K562 (cell line): ENCODE results near the gene SELENOO. TPM values are rescaled to one million over a fixed set of nuclear protein-coding genes. Genes with fewer than 3 reads are reported as not detected.

ENCODE experiments used
- JUN ChIP-seq, 2 experiments: sonication (generic) in 1 of 2; formaldehyde crosslinking in 1 of 2; IDR thresholded peaks; 2 replicates each; pipeline versions ENCODE4 v1.6.1 to v1.8.0; 2012 to 2022; ENCODE audit warnings: borderline replicate concordance in 2 of 2, mild to moderate bottlenecking in 2 of 2, improper control_type of control experiment in 1 of 2, low read depth in 1 of 2, low read length in 1 of 2, missing genetic modification reagents in 1 of 2
- LEF1 ChIP-seq: fragments of 450-650 bp; IDR thresholded peaks from 2 replicates; pipeline ENCODE4 v1.6.1; 2016; ENCODE audit warnings: mild to moderate bottlenecking
- PCBP1 ChIP-seq: fragments of 200-400 bp; formaldehyde crosslinking; IDR thresholded peaks from 2 replicates; pipeline ENCODE4 v1.6.1; 2018; ENCODE audit warnings: mild to moderate bottlenecking, low read depth, low read length; ENCODE audit not compliant: poor library complexity, severe bottlenecking
- PRDM10 ChIP-seq: fragments of 450-650 bp; IDR thresholded peaks from 2 replicates; pipeline ENCODE4 v1.6.1; 2018; ENCODE audit not compliant: partially characterized antibody
- RBM14 ChIP-seq: fragments of 200-400 bp; formaldehyde crosslinking; IDR thresholded peaks from 2 replicates; pipeline ENCODE4 v1.6.1; 2018; ENCODE audit warnings: low read depth, mild to moderate bottlenecking, low read length, moderate library complexity, borderline replicate concordance; ENCODE audit not compliant: insufficient read depth
- RCOR1 ChIP-seq, 2 experiments: IDR thresholded peaks; 2 replicates each; pipeline ENCODE4 v1.6.1; 2012; ENCODE audit warnings: low read depth in 2 of 2, low read length in 2 of 2, borderline replicate concordance in 1 of 2, improper control_type of control experiment in 1 of 2
- ZBTB5 ChIP-seq: fragments of 450-650 bp; IDR thresholded peaks from 2 replicates; pipeline ENCODE4 v1.6.1; 2017; ENCODE audit warnings: antibody characterized with exemption
- ZNF324 ChIP-seq: fragments of 250-450 bp; sonication (Bioruptor Pico); IDR thresholded peaks from 2 replicates; pipeline ENCODE4 v1.4.0; 2020; ENCODE audit warnings: mild to moderate bottlenecking
- ZNF431 ChIP-seq: sonication (generic); formaldehyde crosslinking; IDR thresholded peaks from 2 replicates; pipeline ENCODE4 v1.8.0; 2022; ENCODE audit warnings: mild to moderate bottlenecking, missing genetic modification reagents
- polyA plus RNA-seq, 8 experiments: library from polyadenylated mRNA; depleted of rRNA in 4 of 8; stranded (reverse) in 5 of 8; unstranded in 3 of 8; fragments of >200 nt; fragmentation: Nextera tagmentation in 2 of 8; fragmentation: Illumina TruSeq in 1 of 8; extraction: Ambion mirVana in 2 of 8; extraction: Trizol in 1 of 8; gene quantifications; 2 replicates each; pipeline versions ENCODE4 v1.2.1 to v1.2.3, GENCODE V29; 2011 to 2014; ENCODE audit warnings: inconsistent platforms in 1 of 8, missing spikeins in 1 of 8
- total RNA-seq, 7 experiments: library from RNA; depleted of rRNA in 6 of 7; stranded (reverse); fragments of >200 nt in 6 of 7; fragmentation: Illumina TruSeq in 2 of 7; extraction: Trizol in 2 of 7; gene quantifications; 2 replicates each; pipeline versions ENCODE4 v1.2.1 to v1.2.3, GENCODE V29; 2011 to 2021; ENCODE audit warnings: low replicate concordance in 1 of 7
- TF ChIP-seq, protein P1 (sequence below): IDR thresholded peaks from 3 replicates; pipeline ENCODE4 v1.6.1; 2011; ENCODE audit warnings: borderline replicate concordance, mild to moderate bottlenecking; ENCODE audit not compliant: insufficient read length, insufficient read depth
- TF ChIP-seq, protein P2 (sequence below): sonication (generic); formaldehyde crosslinking; IDR thresholded peaks from 2 replicates; pipeline ENCODE4 v1.8.0; 2022; ENCODE audit warnings: mild to moderate bottlenecking, missing genetic modification reagents

SELENOO gene
- total and polyA plus RNA-seq, 9 of the 15 experiments (the other 6 are each of a cell fraction or from before 2014, with no cell fraction given), result 0.37 to 24.9 (median 8.3) TPM

GRCh38 chr22:50184004-50184901 is 16.6 kb upstream of the SELENOO start (continued):
- TF ChIP-seq, protein P1, sequence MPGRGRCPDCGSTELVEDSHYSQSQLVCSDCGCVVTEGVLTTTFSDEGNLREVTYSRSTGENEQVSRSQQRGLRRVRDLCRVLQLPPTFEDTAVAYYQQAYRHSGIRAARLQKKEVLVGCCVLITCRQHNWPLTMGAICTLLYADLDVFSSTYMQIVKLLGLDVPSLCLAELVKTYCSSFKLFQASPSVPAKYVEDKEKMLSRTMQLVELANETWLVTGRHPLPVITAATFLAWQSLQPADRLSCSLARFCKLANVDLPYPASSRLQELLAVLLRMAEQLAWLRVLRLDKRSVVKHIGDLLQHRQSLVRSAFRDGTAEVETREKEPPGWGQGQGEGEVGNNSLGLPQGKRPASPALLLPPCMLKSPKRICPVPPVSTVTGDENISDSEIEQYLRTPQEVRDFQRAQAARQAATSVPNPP, result no peak
- TF ChIP-seq PRDM10 (no peak), RCOR1 (IDR thresholded peaks at IDR 0.05; ENCODE audit: borderline replicate concordance in 1 of 2, low read depth in 2 of 2, low read length in 2 of 2) (no peak), ZBTB5 (no peak), PCBP1 (no peak), JUN (IDR thresholded peaks at IDR 0.05; ENCODE audit: borderline replicate concordance, low read depth, low read length) (no peak), JUN (CRISPR knock-in tag; IDR thresholded peaks at IDR 0.05; ENCODE audit: borderline replicate concordance) (no peak), LEF1 (no peak), RBM14 (no peak), ZNF431 (CRISPR knock-in tag) (no peak), ZNF324 (no peak)
- TF ChIP-seq, protein P2, sequence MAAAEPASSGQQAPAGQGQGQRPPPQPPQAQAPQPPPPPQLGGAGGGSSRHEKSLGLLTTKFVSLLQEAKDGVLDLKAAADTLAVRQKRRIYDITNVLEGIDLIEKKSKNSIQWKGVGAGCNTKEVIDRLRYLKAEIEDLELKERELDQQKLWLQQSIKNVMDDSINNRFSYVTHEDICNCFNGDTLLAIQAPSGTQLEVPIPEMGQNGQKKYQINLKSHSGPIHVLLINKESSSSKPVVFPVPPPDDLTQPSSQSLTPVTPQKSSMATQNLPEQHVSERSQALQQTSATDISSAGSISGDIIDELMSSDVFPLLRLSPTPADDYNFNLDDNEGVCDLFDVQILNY (CRISPR knock-in tag), result no peak
